Smooth muscle cell (in vitro differentiated cells): ENCODE measurements around the gene SEPHS1. TPM values are rescaled to one million over a fixed set of nuclear protein-coding genes. Genes with fewer than 3 reads are reported as not detected.
A peak's percentile ranks its signal among the peaks of the same experiment; 100 is the strongest.

Experiments used
- DNase-seq: peaks from one replicate; lab custom pipeline; 2025; ENCODE audit not compliant: unreplicated experiment; lab: John Stamatoyannopoulos, UW
- H2AFZ ChIP-seq: fragments of 200-600 bp; sonication (generic); 2 replicates; pipeline ENCODE4 v1.6.0; 2016; ENCODE audit warnings: antibody characterized with exemption, low read depth, mild to moderate bottlenecking
- H3F3A ChIP-seq: fragments of 200-600 bp; sonication (generic); 2 replicates; pipeline ENCODE4 v1.6.0; 2017; ENCODE audit warnings: antibody characterized with exemption, low read depth
- H3K27ac ChIP-seq: fragments of 200-600 bp; sonication (generic); 2 replicates; pipeline ENCODE4 v1.5.1; 2016; ENCODE audit warnings: low read depth, mild to moderate bottlenecking
- H3K27me3 ChIP-seq: fragments of 200-600 bp; sonication (generic); 2 replicates; pipeline ENCODE4 v1.6.1; 2016; ENCODE audit warnings: low read depth, mild to moderate bottlenecking
- H3K36me3 ChIP-seq: fragments of 200-600 bp; sonication (generic); 2 replicates; pipeline ENCODE4 v1.5.1; 2016; ENCODE audit warnings: low read depth
- H3K4me1 ChIP-seq: fragments of 200-600 bp; sonication (generic); 2 replicates; pipeline ENCODE4 v1.5.1; 2016; ENCODE audit warnings: low read depth
- H3K4me2 ChIP-seq: fragments of 200-600 bp; sonication (generic); 2 replicates; pipeline ENCODE4 v1.6.0; 2016; ENCODE audit warnings: mild to moderate bottlenecking
- H3K4me3 ChIP-seq: fragments of 200-600 bp; sonication (generic); 2 replicates; pipeline ENCODE4 v1.5.1; 2016; ENCODE audit warnings: mild to moderate bottlenecking
- H3K79me2 ChIP-seq: fragments of 200-600 bp; sonication (generic); 2 replicates; pipeline ENCODE4 v1.6.0; 2016; ENCODE audit warnings: low read depth, mild to moderate bottlenecking
- H3K9ac ChIP-seq: fragments of 200-600 bp; sonication (generic); 2 replicates; pipeline ENCODE4 v1.6.0; 2016; ENCODE audit warnings: low read depth
- H3K9me3 ChIP-seq: fragments of 200-600 bp; sonication (generic); replicated peaks from 2 replicates; pipeline ENCODE4 v1.5.1; 2016; ENCODE audit warnings: low read depth
- H4K20me1 ChIP-seq: fragments of 200-600 bp; sonication (generic); 2 replicates; pipeline ENCODE4 v1.6.0; 2016; ENCODE audit warnings: low read depth
- CTCF ChIP-seq: fragments of 200-600 bp; sonication (generic); IDR thresholded peaks from 2 replicates; pipeline ENCODE4 v1.5.1; 2017; ENCODE audit warnings: borderline replicate concordance, mild to moderate bottlenecking, antibody characterized with exemption; ENCODE audit not compliant: insufficient read depth, poor library complexity, severe bottlenecking
- WGBS: methylation state at CpG from one replicate; pipeline ENCODE4 v1.1.7; 2016; ENCODE audit warnings: low lambda C conversion rate; 5-methylcytosine and 5-hydroxymethylcytosine counted together
- polyA plus RNA-seq: library from polyadenylated mRNA; unstranded; fragments of >200 nt; fragmentation: Nextera tagmentation; extraction: Ambion mirVana; gene quantifications from 2 replicates; pipeline ENCODE4 v1.2.1, GENCODE V29; 2016
- total RNA-seq: library from RNA; depleted of rRNA; stranded (reverse); fragments of >200 nt; gene quantifications from 2 replicates; pipeline ENCODE4 v1.2.3, GENCODE V29; 2014

SEPHS1 gene
- total RNA-seq: 24.1 and 29.5 TPM in 2 replicates
- 36.5 and 48.3 TPM in 2 replicates for polyA plus RNA-seq

GRCh38 chr10:13348216-13349017, at the start of gene SEPHS1:
Gene SEPHS1 (minus strand): TSS chr10:13348293. CDS start chr10:13344950, 3,343 bp downstream.
- Histone ChIP-seq H3K27me3 (peaks cover 27% of the 10 kb centered on the region), H3K27ac (peak within 1 kb of the TSS; percentile 17), H4K20me1 (no peaks in the 10 kb centered on the region), H3K4me1 (peaks cover 24% of the 10 kb centered on the region), H2AFZ (peak within 1 kb of the TSS; percentile 99), H3K4me2 (peak within 1 kb of the TSS; percentile 99), H3K4me3 (peak within 1 kb of the TSS; percentile 94), H3F3A (no peaks in the 10 kb centered on the region), H3K36me3 (no peaks in the 10 kb centered on the region), H3K79me2 (peaks cover 32% of the 10 kb centered on the region), H3K9me3 (no peaks in the 10 kb centered on the region), H3K9ac (peak within 1 kb of the TSS; percentile 74)
- DNase-seq: peak; percentile 20
- TF ChIP-seq CTCF: no peak
- under 1% methylated on average over 65 of the region's 65 CpGs for WGBS

GRCh38 chr10:13397052-13397451, 49.0 kb upstream of the SEPHS1 start:
- H3K36me3 ChIP-seq: no peaks in the 10 kb centered on the region
- no peak overlapping the region for H3K27ac ChIP-seq
- no peaks in the 10 kb centered on the region for H4K20me1 ChIP-seq
- peaks cover 8% of the 10 kb centered on the region for H3K27me3 ChIP-seq
- no peaks in the 10 kb centered on the region for H3K79me2 ChIP-seq
- no peaks in the 10 kb centered on the region for H3F3A ChIP-seq
- H3K4me2 ChIP-seq: no peak overlapping the region
- H3K9ac ChIP-seq: no peak overlapping the region
- 94% methylated on average over 3 of the region's 3 CpGs for WGBS
- H3K9me3 ChIP-seq: no peaks in the 10 kb centered on the region
- no peak for DNase-seq
- H3K4me1 ChIP-seq: no peaks in the 10 kb centered on the region
- no peak overlapping the region for H3K4me3 ChIP-seq
- H2AFZ ChIP-seq: no peak overlapping the region
- no peak for TF ChIP-seq CTCF

GRCh38 chr10:13396369-13396768, 48.3 kb upstream of the SEPHS1 start:
- H3K27ac ChIP-seq: no peak overlapping the region
- H3K4me1 ChIP-seq: no peaks in the 10 kb centered on the region
- H3K27me3 ChIP-seq: peaks cover 9% of the 10 kb centered on the region
- H4K20me1 ChIP-seq: no peaks in the 10 kb centered on the region
- H3K79me2 ChIP-seq: no peaks in the 10 kb centered on the region
- no peak overlapping the region for H3K4me2 ChIP-seq
- DNase-seq: no peak
- H2AFZ ChIP-seq: no peak overlapping the region
- H3K9ac ChIP-seq: no peak overlapping the region
- no peaks in the 10 kb centered on the region for H3K9me3 ChIP-seq
- H3F3A ChIP-seq: no peaks in the 10 kb centered on the region
- no peak overlapping the region for H3K4me3 ChIP-seq
- no peaks in the 10 kb centered on the region for H3K36me3 ChIP-seq
- no peak for TF ChIP-seq CTCF

GRCh38 chr10:13395540-13395939, 47.4 kb upstream of the SEPHS1 start:
- WGBS: 80% methylated on average over 3 of the region's 3 CpGs
- H3K9me3 ChIP-seq: no peaks in the 10 kb centered on the region
- no peak overlapping the region for H3K4me3 ChIP-seq

More at GRCh38 chr10:13395540-13395939, 47.4 kb upstream of the SEPHS1 start:
- Histone ChIP-seq H3F3A (no peaks in the 10 kb centered on the region), H4K20me1 (no peaks in the 10 kb centered on the region), H3K36me3 (no peaks in the 10 kb centered on the region), H2AFZ (no peak overlapping the region), H3K27me3 (peaks cover 10% of the 10 kb centered on the region), H3K79me2 (no peaks in the 10 kb centered on the region), H3K4me2 (no peak overlapping the region), H3K27ac (no peak overlapping the region), H3K4me1 (no peaks in the 10 kb centered on the region), H3K9ac (no peak overlapping the region)
- no peak for DNase-seq
- no peak for TF ChIP-seq CTCF
